Hepatocyte (in vitro differentiated cells): ENCODE measurements around the gene MON2. TPM values are rescaled to one million over a fixed set of nuclear protein-coding genes. Genes with fewer than 3 reads are reported as not detected.

Experiments
- DNase-seq: peaks from one replicate; pipeline ENCODE4 v3.0.0-alpha.2; 2016; ENCODE audit warnings: low spot score
- H2AFZ ChIP-seq: fragments of 200-600 bp; sonication (generic); 2 replicates; pipeline ENCODE4 v1.6.0; 2016; ENCODE audit warnings: antibody characterized with exemption, mild to moderate bottlenecking
- H3K27ac ChIP-seq: fragments of 200-600 bp; sonication (generic); 2 replicates; pipeline ENCODE4 v1.5.1; 2016; ENCODE audit warnings: mild to moderate bottlenecking
- H3K27me3 ChIP-seq: fragments of 200-600 bp; sonication (generic); 2 replicates; pipeline ENCODE4 v1.6.1; 2016
- H3K36me3 ChIP-seq: fragments of 200-600 bp; sonication (generic); replicated peaks from 2 replicates; pipeline ENCODE4 v1.5.1; 2016; ENCODE audit warnings: low read depth; ENCODE audit not compliant: insufficient read depth
- H3K4me1 ChIP-seq: fragments of 200-600 bp; sonication (generic); 2 replicates; pipeline ENCODE4 v1.5.1; 2016; ENCODE audit warnings: mild to moderate bottlenecking, moderate library complexity; ENCODE audit not compliant: insufficient read depth
- H3K4me2 ChIP-seq: fragments of 200-600 bp; sonication (generic); 2 replicates; pipeline ENCODE4 v1.6.0; 2016
- H3K4me3 ChIP-seq: fragments of 200-600 bp; sonication (generic); 2 replicates; pipeline ENCODE4 v1.5.1; 2016; ENCODE audit warnings: mild to moderate bottlenecking
- H3K79me2 ChIP-seq: fragments of 200-600 bp; sonication (generic); 2 replicates; pipeline ENCODE4 v1.6.0; 2017; ENCODE audit warnings: mild to moderate bottlenecking
- H3K9me2 ChIP-seq: fragments of 200-600 bp; sonication (generic); replicated peaks from 2 replicates; pipeline ENCODE4 v1.6.0; 2017; ENCODE audit warnings: mild to moderate bottlenecking; ENCODE audit not compliant: insufficient read depth
- H3K9me3 ChIP-seq: fragments of 200-600 bp; sonication (generic); 2 replicates; pipeline ENCODE4 v1.5.1; 2016; ENCODE audit warnings: low read depth, mild to moderate bottlenecking
- H4K20me1 ChIP-seq: fragments of 200-600 bp; sonication (generic); 2 replicates; pipeline ENCODE4 v1.6.0; 2016; ENCODE audit warnings: mild to moderate bottlenecking; ENCODE audit not compliant: insufficient read depth, poor library complexity, severe bottlenecking
- EZH2 ChIP-seq: fragments of 200-600 bp; sonication (generic); IDR thresholded peaks from 2 replicates; pipeline ENCODE4 v1.6.1; 2016; ENCODE audit warnings: antibody characterized with exemption, mild to moderate bottlenecking, borderline replicate concordance
- EZH2phosphoT487 ChIP-seq: fragments of 200-600 bp; sonication (generic); IDR thresholded peaks from one replicate; pipeline ENCODE4 v1.6.1; 2018; ENCODE audit warnings: antibody characterized with exemption, mild to moderate bottlenecking, low read depth, moderate library complexity; ENCODE audit not compliant: unreplicated experiment, severe bottlenecking
- WGBS: methylation state at CpG from one replicate; pipeline ENCODE4 v1.1.6; 2016; ENCODE audit warnings: low lambda C conversion rate; ENCODE audit errors: missing lambda C conversion rate; 5-methylcytosine and 5-hydroxymethylcytosine counted together
- polyA plus RNA-seq: library from polyadenylated mRNA; unstranded; fragments of >200 nt; fragmentation: Nextera tagmentation; extraction: Ambion mirVana; gene quantifications from 2 replicates; pipeline ENCODE4 v1.2.1, GENCODE V29; 2016
- total RNA-seq: library from RNA; depleted of rRNA; stranded (reverse); fragments of >200 nt; gene quantifications from 2 replicates; pipeline ENCODE4 v1.2.3, GENCODE V29; 2014
- TF ChIP-seq, protein P1 (sequence below): fragments of 200-600 bp; sonication (generic); IDR thresholded peaks from 2 replicates; pipeline ENCODE4 v1.5.1; 2016; ENCODE audit warnings: antibody characterized with exemption, mild to moderate bottlenecking; ENCODE audit not compliant: poor library complexity

The MON2 gene
- total and polyA plus RNA-seq, 2 experiments from 2014 or later = 23.7 to 60.9 TPM

DNA sequence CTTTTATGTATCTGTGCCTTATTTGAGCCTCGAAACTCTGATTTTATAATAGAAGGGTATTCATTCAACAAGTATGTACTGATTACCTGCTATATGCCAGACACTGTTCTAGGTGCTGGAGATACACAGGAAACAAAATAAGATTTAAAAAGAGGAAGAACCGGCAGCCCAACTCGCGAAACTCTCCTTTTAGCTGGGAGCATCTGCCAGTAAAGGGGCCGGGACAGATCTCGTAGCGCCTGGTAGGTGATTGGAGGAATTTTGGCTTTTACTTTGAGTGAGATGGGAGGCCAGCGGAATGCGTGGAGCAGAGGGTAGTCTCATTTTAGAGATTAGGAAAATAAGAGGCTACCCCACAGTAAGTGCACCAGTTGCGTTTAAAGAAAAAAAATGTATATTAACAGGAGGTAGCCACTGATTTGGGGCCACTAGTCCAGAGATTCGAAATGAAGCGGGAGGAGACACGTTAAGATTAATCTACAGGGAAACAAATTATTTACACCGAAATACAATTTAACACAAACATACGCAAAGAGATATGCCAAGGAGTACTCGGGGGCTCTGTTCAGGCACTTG is 520 bp upstream of the MON2 start:
- H3K27ac ChIP-seq = peak overlapping the region; percentile 98
- H2AFZ ChIP-seq = peak overlapping the region; percentile 97
- H3K4me2 ChIP-seq = peak overlapping the region; percentile 76
- peaks cover 10% of the 10 kb centered on the region for H4K20me1 ChIP-seq
- no peaks in the 10 kb centered on the region for H3K36me3 ChIP-seq
- peak overlapping the region; percentile 81 for H3K4me3 ChIP-seq
- DNase-seq = peak; percentile 37
- peaks cover 15% of the 10 kb centered on the region for H3K4me1 ChIP-seq
- H3K9me3 ChIP-seq = no peaks in the 10 kb centered on the region
- H3K9me2 ChIP-seq = no peaks in the 10 kb centered on the region
- TF ChIP-seq EZH2 (no peak), EZH2phosphoT487 (no peak)
- TF ChIP-seq, protein P1, sequence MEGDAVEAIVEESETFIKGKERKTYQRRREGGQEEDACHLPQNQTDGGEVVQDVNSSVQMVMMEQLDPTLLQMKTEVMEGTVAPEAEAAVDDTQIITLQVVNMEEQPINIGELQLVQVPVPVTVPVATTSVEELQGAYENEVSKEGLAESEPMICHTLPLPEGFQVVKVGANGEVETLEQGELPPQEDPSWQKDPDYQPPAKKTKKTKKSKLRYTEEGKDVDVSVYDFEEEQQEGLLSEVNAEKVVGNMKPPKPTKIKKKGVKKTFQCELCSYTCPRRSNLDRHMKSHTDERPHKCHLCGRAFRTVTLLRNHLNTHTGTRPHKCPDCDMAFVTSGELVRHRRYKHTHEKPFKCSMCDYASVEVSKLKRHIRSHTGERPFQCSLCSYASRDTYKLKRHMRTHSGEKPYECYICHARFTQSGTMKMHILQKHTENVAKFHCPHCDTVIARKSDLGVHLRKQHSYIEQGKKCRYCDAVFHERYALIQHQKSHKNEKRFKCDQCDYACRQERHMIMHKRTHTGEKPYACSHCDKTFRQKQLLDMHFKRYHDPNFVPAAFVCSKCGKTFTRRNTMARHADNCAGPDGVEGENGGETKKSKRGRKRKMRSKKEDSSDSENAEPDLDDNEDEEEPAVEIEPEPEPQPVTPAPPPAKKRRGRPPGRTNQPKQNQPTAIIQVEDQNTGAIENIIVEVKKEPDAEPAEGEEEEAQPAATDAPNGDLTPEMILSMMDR = no peak
- 4% methylated on average over 16 of the region's 16 CpGs for WGBS
- no peaks in the 10 kb centered on the region for H3K27me3 ChIP-seq
- H3K79me2 ChIP-seq = peaks cover 44% of the 10 kb centered on the region

DNA sequence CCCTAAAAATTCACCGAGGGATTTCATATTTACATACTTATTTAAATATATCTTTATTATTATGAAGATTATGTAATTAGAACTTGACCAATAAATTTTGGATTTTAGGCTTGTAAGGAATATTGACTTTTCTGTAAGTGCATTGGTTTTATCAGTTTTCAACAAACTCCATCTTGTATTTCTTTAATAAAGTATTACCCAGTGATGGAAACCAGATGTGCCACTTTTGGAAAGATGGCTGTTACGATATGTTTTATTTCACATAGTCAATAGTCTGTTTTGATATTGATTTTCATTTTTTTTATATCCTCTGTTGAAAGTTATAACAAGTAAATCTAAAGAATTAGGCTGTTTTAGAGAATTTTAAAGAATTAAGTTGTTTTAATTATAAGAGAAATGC is 1.8 kb downstream of the MON2 start:
- Histone ChIP-seq H3K79me2 (peaks cover 67% of the 10 kb centered on the region), H3K4me2 (peak overlapping the region; percentile 86), H2AFZ (no peak overlapping the region), H3K9me2 (no peaks in the 10 kb centered on the region), H4K20me1 (peaks cover 13% of the 10 kb centered on the region), H3K4me3 (peak overlapping the region; percentile 81), H3K9me3 (no peaks in the 10 kb centered on the region), H3K36me3 (no peaks in the 10 kb centered on the region), H3K4me1 (peaks cover 15% of the 10 kb centered on the region), H3K27ac (no peak overlapping the region), H3K27me3 (no peaks in the 10 kb centered on the region)
- DNase-seq = no peak
- 71% methylated on average over 2 of the region's 2 CpGs for WGBS
- TF ChIP-seq EZH2 (no peak), EZH2phosphoT487 (no peak)
- TF ChIP-seq, protein P1 = no peak

DNA sequence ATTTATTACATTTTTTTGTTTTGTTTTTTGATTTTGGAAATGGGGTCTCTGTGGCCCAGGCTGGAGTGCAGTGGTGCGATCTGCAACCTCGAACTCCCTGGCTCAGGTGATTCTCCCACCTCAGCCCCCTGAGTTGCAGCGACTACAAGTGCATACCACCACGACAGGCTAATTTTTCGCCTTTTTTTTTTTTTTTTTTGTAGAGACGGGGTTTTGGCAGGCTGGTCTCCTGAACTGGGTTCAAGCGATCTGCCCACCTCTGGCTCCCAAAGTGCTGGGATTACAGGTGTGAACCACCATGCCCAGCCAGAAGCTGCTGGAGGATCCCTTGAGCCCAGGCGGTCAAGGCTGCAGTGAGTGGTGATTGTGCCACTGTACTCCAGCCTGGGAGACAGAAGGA is 2.3 kb downstream of the MON2 start:
- Histone ChIP-seq H3K9me3 (no peaks in the 10 kb centered on the region), H2AFZ (no peak overlapping the region), H3K36me3 (no peaks in the 10 kb centered on the region), H3K27me3 (no peaks in the 10 kb centered on the region), H3K79me2 (peaks cover 72% of the 10 kb centered on the region), H3K4me3 (peak overlapping the region; percentile 81), H3K27ac (no peak overlapping the region), H3K4me1 (peaks cover 15% of the 10 kb centered on the region), H3K4me2 (peak overlapping the region; percentile 86), H3K9me2 (no peaks in the 10 kb centered on the region), H4K20me1 (peaks cover 13% of the 10 kb centered on the region)
- DNase-seq = no peak
- WGBS = 96% methylated on average over 7 of the region's 8 CpGs
- TF ChIP-seq EZH2phosphoT487 (no peak), EZH2 (no peak)
- TF ChIP-seq, protein P1 = no peak
